GM23248 (cell line): ENCODE results near the gene GAB3.

Experiments
- EZH2 ChIP-seq: fragments of 200-600 bp; sonication (generic); IDR thresholded peaks from 2 replicates; pipeline ENCODE4 v1.6.1; 2018; ENCODE audit warnings: antibody characterized with exemption, mild to moderate bottlenecking; ENCODE audit not compliant: insufficient read depth, poor library complexity, severe bottlenecking
- EZH2phosphoT487 ChIP-seq: fragments of 200-600 bp; sonication (generic); IDR thresholded peaks from 2 replicates; pipeline ENCODE4 v1.6.1; 2018; ENCODE audit warnings: antibody characterized with exemption, moderate library complexity, mild to moderate bottlenecking, low read depth; ENCODE audit not compliant: insufficient read depth

GRCh38 chrX:154776753-154777152 is 25.9 kb upstream of the GAB3 start:
- TF ChIP-seq EZH2 (no peak), EZH2phosphoT487 (no peak)
